NK-92 (cell line): ENCODE measurements around the gene HPCAL4.

Experiments
- DNase-seq: peaks from one replicate; lab custom pipeline; 2025; ENCODE audit not compliant: unreplicated experiment; lab: John Stamatoyannopoulos, UW

HPCAL4 gene

DNA sequence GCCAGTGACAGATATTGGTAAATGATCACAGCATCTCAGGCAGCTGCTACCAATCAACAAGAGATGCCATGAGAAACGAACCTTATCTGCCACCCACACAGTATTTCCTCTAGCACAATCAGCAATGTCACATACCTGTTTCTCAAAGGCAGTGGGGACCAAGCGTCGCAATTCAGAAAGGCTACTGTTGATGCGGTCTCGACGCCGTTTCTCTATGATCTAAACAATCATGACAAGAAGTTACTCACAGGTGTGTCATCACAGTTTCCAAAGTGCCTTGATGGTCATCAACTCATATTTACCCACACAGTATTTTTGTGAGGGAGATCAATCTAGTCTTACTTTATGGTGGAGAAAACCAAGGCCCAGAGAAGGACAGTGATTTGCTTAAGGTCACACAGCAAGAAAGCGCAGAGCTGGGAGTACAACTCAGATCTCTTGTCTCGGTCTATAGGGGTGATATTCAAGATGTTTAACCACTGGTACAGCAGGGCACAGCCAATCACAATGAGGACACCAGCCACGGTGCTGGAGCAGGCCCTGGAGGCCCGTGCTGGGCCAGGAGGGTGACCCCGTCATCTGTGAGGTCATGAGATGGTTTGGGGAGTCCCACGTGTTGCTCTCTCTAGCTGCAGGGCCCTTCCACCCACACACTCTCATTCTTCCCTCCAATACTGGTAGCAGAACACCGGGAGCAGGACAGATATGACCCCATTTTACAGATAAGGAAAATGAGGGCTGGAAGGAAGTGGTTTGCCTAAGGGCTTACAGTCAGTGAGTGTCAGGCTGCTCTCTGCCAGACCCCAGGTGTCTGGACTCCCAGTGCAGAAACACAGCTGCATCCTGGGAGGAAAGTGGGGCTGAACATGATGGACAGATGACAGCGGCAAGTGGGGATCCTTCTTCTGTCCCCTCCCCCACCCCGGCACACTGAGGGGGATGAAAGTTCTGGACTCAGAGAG is 59.6 kb downstream of the HPCAL4 start:
- DNase-seq: no peak

DNA sequence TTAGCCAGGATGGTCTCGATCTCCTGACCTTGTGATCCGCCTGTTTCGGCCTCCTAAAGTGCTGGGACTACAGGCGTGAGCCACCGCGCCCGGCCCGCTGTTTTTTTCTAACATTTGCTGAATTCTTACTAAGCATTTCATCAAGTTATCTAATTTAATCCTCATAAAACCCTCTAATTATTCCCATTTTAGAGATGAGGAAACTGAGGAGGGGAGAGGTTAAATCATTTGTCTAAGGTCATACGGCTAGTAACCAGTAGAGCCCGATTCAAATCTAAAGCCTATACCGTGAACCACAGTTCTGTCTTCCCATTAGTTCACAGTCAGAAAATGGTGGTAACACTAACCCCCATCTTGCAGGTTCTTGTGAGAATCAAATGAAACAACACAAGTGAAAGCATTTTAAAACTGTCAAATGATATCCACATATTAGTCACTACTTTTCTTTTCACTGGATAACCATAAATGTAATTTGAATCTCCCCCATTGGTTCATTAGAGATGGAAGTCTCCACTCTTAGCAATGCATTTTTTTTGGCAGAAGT is 62.4 kb downstream of the HPCAL4 start:
- DNase-seq: no peak
